Transverse colon (tissue), 4 donors: ENCODE data around the gene SDS.

Experiments
- CTCF ChIP-seq, 5 experiments: fragments of 200-600 bp in 3 of 5; fragments of 450-650 bp in 2 of 5; sonication (generic) in 3 of 5; IDR thresholded peaks; 1 replicate in 2 of 5; 2 replicates in 3 of 5; pipeline ENCODE4 v1.5.1; 2016 to 2017; ENCODE audit warnings: antibody characterized with exemption in 5 of 5, inconsistent platforms in 3 of 5, mild to moderate bottlenecking in 2 of 5, moderate library complexity in 1 of 5
- POLR2A ChIP-seq: fragments of 450-650 bp; IDR thresholded peaks from one replicate; pipeline ENCODE4 v1.6.1; 2016; ENCODE audit warnings: antibody characterized with exemption, mild to moderate bottlenecking, moderate library complexity
- POLR2AphosphoS5 ChIP-seq, 3 donors: sonication (generic); formaldehyde crosslinking; IDR thresholded peaks; one replicate each; pipeline ENCODE4 v1.6.1; 2016; ENCODE audit warnings: antibody characterized with exemption in 3 of 3

GRCh38 chr12:113370923-113371682, 32.6 kb downstream of the SDS start:
- TF ChIP-seq POLR2A (no peak), CTCF (IDR thresholded peaks at IDR 0.05) (no peak), POLR2AphosphoS5 (IDR thresholded peaks at IDR 0.05) (no peak)
